ENCODE results near the gene EPHA7.

DNA sequence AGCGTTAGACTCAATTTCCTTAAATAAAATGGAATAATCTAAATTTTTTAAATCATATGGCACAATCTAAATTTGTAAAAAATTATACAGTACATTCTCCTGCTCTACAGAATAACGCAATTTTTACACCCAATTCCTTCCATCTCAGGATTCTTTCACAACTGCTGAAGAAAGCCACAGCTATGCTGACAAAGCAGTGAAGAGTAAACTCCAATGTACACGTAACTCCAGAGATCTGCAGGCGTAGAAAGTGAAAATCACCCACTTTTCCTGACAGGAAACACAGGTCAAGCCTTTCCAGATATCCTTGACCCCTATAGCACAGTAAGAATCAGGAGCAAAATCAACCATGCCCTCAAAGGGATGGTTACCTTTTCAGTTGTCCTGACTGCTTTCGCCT lies 27.4 kb downstream of the EPHA7 start:
- TF ChIP-seq, protein P1, sequence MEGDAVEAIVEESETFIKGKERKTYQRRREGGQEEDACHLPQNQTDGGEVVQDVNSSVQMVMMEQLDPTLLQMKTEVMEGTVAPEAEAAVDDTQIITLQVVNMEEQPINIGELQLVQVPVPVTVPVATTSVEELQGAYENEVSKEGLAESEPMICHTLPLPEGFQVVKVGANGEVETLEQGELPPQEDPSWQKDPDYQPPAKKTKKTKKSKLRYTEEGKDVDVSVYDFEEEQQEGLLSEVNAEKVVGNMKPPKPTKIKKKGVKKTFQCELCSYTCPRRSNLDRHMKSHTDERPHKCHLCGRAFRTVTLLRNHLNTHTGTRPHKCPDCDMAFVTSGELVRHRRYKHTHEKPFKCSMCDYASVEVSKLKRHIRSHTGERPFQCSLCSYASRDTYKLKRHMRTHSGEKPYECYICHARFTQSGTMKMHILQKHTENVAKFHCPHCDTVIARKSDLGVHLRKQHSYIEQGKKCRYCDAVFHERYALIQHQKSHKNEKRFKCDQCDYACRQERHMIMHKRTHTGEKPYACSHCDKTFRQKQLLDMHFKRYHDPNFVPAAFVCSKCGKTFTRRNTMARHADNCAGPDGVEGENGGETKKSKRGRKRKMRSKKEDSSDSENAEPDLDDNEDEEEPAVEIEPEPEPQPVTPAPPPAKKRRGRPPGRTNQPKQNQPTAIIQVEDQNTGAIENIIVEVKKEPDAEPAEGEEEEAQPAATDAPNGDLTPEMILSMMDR (IDR thresholded peaks at IDR 0.05), result no peak
- TF ChIP-seq POLR2A (IDR thresholded peaks at IDR 0.05), result no peak
- TF ChIP-seq EP300 (IDR thresholded peaks at IDR 0.05), result no peak
- TF ChIP-seq POLR2AphosphoS5 (IDR thresholded peaks at IDR 0.05), result no peak
